K562 (cell line): Measurements from ENCODE around the gene ZNF736.

Experiments used
- POLR2A ChIP-seq: fragments of 450-650 bp; conservative IDR thresholded peaks from 2 replicates; pipeline ENCODE4 v1.6.1; 2016
- TRIM28 ChIP-seq: fragments of 450-650 bp; IDR thresholded peaks from 2 replicates; pipeline ENCODE4 v1.6.1; 2017
- ZBTB7A ChIP-seq: IDR thresholded peaks from 2 replicates; pipeline ENCODE4 v1.6.1; 2011; ENCODE audit warnings: low read depth, mild to moderate bottlenecking, low read length, moderate library complexity, borderline replicate concordance; ENCODE audit not compliant: control insufficient read depth
- ZNF24 ChIP-seq: fragments of 450-650 bp; IDR thresholded peaks from 2 replicates; pipeline ENCODE4 v1.6.1; 2016
- TF ChIP-seq, protein P1 (sequence below): fragments of 250-450 bp; sonication (Bioruptor Pico); IDR thresholded peaks from 2 replicates; pipeline ENCODE4 v1.8.0; 2022; ENCODE audit warnings: moderate library complexity, mild to moderate bottlenecking, inconsistent platforms
- TF ChIP-seq, protein P2 (sequence below): sonication (generic); formaldehyde crosslinking; IDR thresholded peaks from 2 replicates; pipeline ENCODE4 v1.8.1; 2022; ENCODE audit warnings: missing genetic modification reagents
- TF ChIP-seq, protein P3 (sequence below): sonication (generic); formaldehyde crosslinking; IDR thresholded peaks from 2 replicates; pipeline ENCODE4 v1.8.0; 2022; ENCODE audit warnings: mild to moderate bottlenecking, missing genetic modification reagents
- TF ChIP-seq, protein P4 (sequence below), 3 experiments: IDR thresholded peaks in 2 of 3; conservative IDR thresholded peaks in 1 of 3; 2 replicates each; pipeline ENCODE4 v1.5.1; 2011 to 2012; ENCODE audit warnings: low read length in 3 of 3, mild to moderate bottlenecking in 3 of 3, control low read depth in 2 of 3, improper control_type of control experiment in 1 of 3, inconsistent platforms in 1 of 3, low read depth in 1 of 3, mixed read lengths in 1 of 3, moderate library complexity in 1 of 3; ENCODE audit not compliant: insufficient read depth in 2 of 3

DNA sequence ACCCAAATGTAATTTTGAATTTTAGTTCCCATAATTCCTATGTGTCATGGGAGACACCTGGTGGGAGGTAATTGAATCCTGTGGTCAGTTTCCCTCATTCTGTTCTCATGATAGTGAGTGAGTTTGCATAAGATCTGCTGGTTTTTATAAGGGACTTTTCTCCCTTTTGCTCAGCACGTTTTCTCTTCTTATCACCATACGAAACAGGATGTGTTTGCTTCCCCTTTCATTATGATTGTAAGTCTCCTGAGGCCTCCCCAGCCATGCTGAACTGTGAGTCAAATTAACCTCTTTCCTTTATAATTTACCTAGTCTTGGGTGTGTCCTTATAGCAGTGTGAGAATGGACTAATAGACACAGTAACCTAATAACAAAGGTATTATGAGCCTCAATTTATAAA is 36.1 kb upstream of the ZNF736 start:
- TF ChIP-seq ZBTB7A (no peak), ZNF24 (no peak), TRIM28 (no peak), POLR2A (no peak)
- TF ChIP-seq, protein P1, sequence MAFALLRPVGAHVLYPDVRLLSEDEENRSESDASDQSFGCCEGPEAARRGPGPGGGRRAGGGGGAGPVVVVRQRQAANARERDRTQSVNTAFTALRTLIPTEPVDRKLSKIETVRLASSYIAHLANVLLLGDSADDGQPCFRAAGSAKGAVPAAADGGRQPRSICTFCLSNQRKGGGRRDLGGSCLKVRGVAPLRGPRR (CRISPR knock-in tag): no peak
- TF ChIP-seq, protein P2, sequence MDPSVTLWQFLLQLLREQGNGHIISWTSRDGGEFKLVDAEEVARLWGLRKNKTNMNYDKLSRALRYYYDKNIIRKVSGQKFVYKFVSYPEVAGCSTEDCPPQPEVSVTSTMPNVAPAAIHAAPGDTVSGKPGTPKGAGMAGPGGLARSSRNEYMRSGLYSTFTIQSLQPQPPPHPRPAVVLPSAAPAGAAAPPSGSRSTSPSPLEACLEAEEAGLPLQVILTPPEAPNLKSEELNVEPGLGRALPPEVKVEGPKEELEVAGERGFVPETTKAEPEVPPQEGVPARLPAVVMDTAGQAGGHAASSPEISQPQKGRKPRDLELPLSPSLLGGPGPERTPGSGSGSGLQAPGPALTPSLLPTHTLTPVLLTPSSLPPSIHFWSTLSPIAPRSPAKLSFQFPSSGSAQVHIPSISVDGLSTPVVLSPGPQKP (CRISPR knock-in tag): no peak
- TF ChIP-seq, protein P3, sequence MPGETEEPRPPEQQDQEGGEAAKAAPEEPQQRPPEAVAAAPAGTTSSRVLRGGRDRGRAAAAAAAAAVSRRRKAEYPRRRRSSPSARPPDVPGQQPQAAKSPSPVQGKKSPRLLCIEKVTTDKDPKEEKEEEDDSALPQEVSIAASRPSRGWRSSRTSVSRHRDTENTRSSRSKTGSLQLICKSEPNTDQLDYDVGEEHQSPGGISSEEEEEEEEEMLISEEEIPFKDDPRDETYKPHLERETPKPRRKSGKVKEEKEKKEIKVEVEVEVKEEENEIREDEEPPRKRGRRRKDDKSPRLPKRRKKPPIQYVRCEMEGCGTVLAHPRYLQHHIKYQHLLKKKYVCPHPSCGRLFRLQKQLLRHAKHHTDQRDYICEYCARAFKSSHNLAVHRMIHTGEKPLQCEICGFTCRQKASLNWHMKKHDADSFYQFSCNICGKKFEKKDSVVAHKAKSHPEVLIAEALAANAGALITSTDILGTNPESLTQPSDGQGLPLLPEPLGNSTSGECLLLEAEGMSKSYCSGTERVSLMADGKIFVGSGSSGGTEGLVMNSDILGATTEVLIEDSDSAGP: no peak
- TF ChIP-seq, protein P4, sequence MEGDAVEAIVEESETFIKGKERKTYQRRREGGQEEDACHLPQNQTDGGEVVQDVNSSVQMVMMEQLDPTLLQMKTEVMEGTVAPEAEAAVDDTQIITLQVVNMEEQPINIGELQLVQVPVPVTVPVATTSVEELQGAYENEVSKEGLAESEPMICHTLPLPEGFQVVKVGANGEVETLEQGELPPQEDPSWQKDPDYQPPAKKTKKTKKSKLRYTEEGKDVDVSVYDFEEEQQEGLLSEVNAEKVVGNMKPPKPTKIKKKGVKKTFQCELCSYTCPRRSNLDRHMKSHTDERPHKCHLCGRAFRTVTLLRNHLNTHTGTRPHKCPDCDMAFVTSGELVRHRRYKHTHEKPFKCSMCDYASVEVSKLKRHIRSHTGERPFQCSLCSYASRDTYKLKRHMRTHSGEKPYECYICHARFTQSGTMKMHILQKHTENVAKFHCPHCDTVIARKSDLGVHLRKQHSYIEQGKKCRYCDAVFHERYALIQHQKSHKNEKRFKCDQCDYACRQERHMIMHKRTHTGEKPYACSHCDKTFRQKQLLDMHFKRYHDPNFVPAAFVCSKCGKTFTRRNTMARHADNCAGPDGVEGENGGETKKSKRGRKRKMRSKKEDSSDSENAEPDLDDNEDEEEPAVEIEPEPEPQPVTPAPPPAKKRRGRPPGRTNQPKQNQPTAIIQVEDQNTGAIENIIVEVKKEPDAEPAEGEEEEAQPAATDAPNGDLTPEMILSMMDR (IDR thresholded peaks at IDR 0.05 in 2 of 3, conservative IDR thresholded peaks at IDR 0.05 in 1 of 3; ENCODE audit: insufficient read depth in 2 of 3, low read depth in 1 of 3, low read length in 3 of 3): no peak
